Colonic mucosa (tissue), 4 donors: ENCODE results near the gene GFI1B. TPM values are rescaled to one million over a fixed set of nuclear protein-coding genes. Genes with fewer than 3 reads are reported as not detected.

Experiments
- DNase-seq: peaks from one replicate; pipeline ENCODE4 v3.0.0-alpha.2; 2020
- H3K27ac ChIP-seq: fragments of 200-600 bp; one replicate; pipeline ENCODE4 v1.8.0; 2021
- H3K27me3 ChIP-seq: fragments of 200-600 bp; one replicate; pipeline ENCODE4 v1.8.0; 2021
- H3K36me3 ChIP-seq: fragments of 200-600 bp; one replicate; pipeline ENCODE4 v1.8.0; 2021
- H3K4me1 ChIP-seq: fragments of 200-600 bp; one replicate; pipeline ENCODE4 v1.8.0; 2021; ENCODE audit warnings: mild to moderate bottlenecking
- H3K4me3 ChIP-seq: fragments of 200-600 bp; one replicate; pipeline ENCODE4 v1.8.0; 2021
- H3K9ac ChIP-seq, 2 donors: one replicate each; pipeline ENCODE4 v1.7.0; 2013; ENCODE audit warnings: control low read depth in 2 of 2, low read depth in 2 of 2, low read length in 2 of 2
- H3K9me3 ChIP-seq: fragments of 200-600 bp; one replicate; pipeline ENCODE4 v1.8.0; 2021
- CTCF ChIP-seq: fragments of 200-600 bp; IDR thresholded peaks from one replicate; pipeline ENCODE4 v1.8.0; 2022; ENCODE audit warnings: antibody characterized with exemption, mild to moderate bottlenecking
- intact Hi-C: fragments of 100-400 bp; cut with DNase I; formaldehyde crosslinking; loops from one replicate; pipeline ENCODE4 v1.14.1; 2022
- total RNA-seq, 2 donors: library from RNA; stranded (reverse); fragmentation: NEBNext Ultra II Directional in 1 of 2; extraction: Animal tissue kit (Norgen Biotek cat#: 25700) in 1 of 2; gene quantifications; one replicate each; pipeline ENCODE4 v1.2.1, GENCODE V29; 2021
- donor health status: healthy.
- donor health status: DM: no; HTN: no; CAD: no.
- donor health status: DM: no; HTN: no; CAD: no.

The GFI1B gene
- total RNA-seq, 2 donors from 2014 or later: 1.1 to 1.3 TPM

- Histone ChIP-seq H3K27ac (no peak overlapping the region), H3K9ac (no peak overlapping the region), H3K4me3 (no peak overlapping the region), H3K36me3 (no peaks in the 10 kb centered on the region), H3K27me3 (peaks cover 9% of the 10 kb centered on the region), H3K4me1 (peaks cover 8% of the 10 kb centered on the region), H3K9me3 (no peaks in the 10 kb centered on the region)
- TF ChIP-seq CTCF: no peak
- intact Hi-C loops: no loop called here
- no peak for DNase-seq
These were observed 28.3 kb downstream of the GFI1B start for GRCh38 chr9:133006731-133007352.

DNA sequence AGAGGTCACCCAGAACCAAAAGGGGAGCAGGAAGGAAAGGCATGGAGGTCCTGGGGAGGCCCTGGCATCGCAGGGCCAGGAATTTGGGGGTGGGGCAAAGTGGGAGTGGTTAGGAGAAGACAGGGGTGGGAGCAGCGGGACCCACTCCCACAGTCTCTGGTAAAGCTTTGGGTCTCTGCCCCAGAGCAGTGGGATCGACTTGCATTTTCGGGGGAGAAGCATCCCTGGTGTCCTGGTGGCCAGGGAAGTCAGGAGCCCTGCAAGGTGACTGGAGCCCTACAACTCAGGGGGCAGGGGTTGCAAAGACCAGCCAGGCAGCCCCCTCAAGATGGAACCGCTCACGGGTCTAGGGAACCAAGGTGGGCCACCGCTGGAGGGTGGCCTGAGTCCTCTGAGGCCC, 29.9 kb downstream of the GFI1B start:
- no peaks in the 10 kb centered on the region for H3K36me3 ChIP-seq
- peak overlapping the region in 1 of 2 donors; percentile 34 for H3K9ac ChIP-seq
- TF ChIP-seq CTCF: no peak
- no peak for DNase-seq
- peak overlapping the region; percentile 29 for H3K27ac ChIP-seq
- intact Hi-C loops: no loop called here
- H3K4me1 ChIP-seq: peaks cover 8% of the 10 kb centered on the region
- no peak overlapping the region for H3K4me3 ChIP-seq
- H3K27me3 ChIP-seq: no peaks in the 10 kb centered on the region
- H3K9me3 ChIP-seq: no peaks in the 10 kb centered on the region

- H3K9ac ChIP-seq: peak overlapping the region in 1 of 2 donors; percentile 34
- H3K9me3 ChIP-seq: no peaks in the 10 kb centered on the region
- H3K27ac ChIP-seq: peak overlapping the region; percentile 29
- no peak overlapping the region for H3K4me3 ChIP-seq
- no peak for TF ChIP-seq CTCF
- peak; percentile 42 for DNase-seq
- H3K27me3 ChIP-seq: no peaks in the 10 kb centered on the region
- H3K4me1 ChIP-seq: peaks cover 8% of the 10 kb centered on the region
- intact Hi-C loops: no loop called here
- H3K36me3 ChIP-seq: no peaks in the 10 kb centered on the region
These were observed 30.3 kb downstream of the GFI1B start for GRCh38 chr9:133008824-133009223.

DNA sequence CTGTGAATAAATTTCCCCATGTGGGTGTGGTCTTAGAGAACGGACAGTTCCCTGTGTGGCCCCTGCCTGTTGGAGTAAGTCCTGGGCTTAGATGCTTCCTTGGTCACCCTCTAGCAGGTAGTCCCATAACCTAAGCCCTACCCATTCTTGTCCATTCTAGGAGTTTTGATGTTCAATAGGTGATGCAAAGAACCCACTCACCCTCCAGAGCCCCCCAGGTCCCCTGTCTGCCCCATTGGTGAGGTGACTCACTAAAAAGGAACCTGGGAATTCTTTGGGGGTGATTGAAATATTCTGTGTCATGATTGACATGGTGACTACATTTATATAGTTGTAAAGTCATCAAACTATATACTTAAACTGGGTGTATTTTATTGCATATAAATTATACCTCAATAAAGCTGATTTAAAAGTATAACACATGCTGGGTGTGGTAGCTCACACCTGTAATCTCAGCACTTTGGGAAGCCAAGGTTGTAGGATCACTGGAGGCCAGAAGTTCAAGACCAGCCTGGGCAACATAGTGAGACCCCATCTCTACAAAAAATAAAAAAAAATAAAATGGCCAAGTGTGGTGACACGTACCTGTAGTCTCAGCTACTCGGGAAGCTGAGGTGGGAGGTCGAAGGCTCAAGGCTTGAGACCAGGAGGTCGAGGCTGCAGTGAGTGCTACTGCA, 31.6 kb downstream of the GFI1B start:
- H3K27me3 ChIP-seq: no peaks in the 10 kb centered on the region
- no peak overlapping the region for H3K4me3 ChIP-seq
- no peaks in the 10 kb centered on the region for H3K36me3 ChIP-seq
- H3K9me3 ChIP-seq: no peaks in the 10 kb centered on the region
- peaks cover 8% of the 10 kb centered on the region for H3K4me1 ChIP-seq
- peak overlapping the region; percentile 29 for H3K27ac ChIP-seq
- H3K9ac ChIP-seq: peak overlapping the region in 1 of 2 donors; percentile 19
- DNase-seq: peak; percentile 48
- no peak for TF ChIP-seq CTCF
- intact Hi-C loops: no loop called here

GRCh38 chr9:133014696-133015095, 36.2 kb downstream of the GFI1B start:
- intact Hi-C loops: no loop called here
- DNase-seq: no peak
- Histone ChIP-seq H3K27me3 (no peaks in the 10 kb centered on the region), H3K9ac (no peak overlapping the region), H3K4me1 (no peaks in the 10 kb centered on the region), H3K36me3 (no peaks in the 10 kb centered on the region), H3K27ac (no peak overlapping the region), H3K4me3 (no peak overlapping the region), H3K9me3 (no peaks in the 10 kb centered on the region)
- no peak for TF ChIP-seq CTCF
